Neural cell (in vitro differentiated cells): ENCODE measurements around the gene POM121.
"Not testable (repeated sequence)": the region's sequence is repeated elsewhere in the genome, so short reads cannot be mapped to it uniquely, and the experiment has no call there.

Experiments
- CTCF ChIP-seq: fragments of 450-650 bp; IDR thresholded peaks from 2 replicates; pipeline ENCODE4 v1.5.1; 2014; ENCODE audit warnings: antibody characterized with exemption, mild to moderate bottlenecking, moderate library complexity; ENCODE audit not compliant: poor library complexity, severe bottlenecking
- EP300 ChIP-seq: fragments of 450-650 bp; conservative IDR thresholded peaks from 2 replicates; pipeline ENCODE4 v1.6.1; 2014; ENCODE audit warnings: antibody characterized with exemption, mild to moderate bottlenecking, moderate library complexity; ENCODE audit not compliant: poor library complexity, severe bottlenecking
- EZH2 ChIP-seq: fragments of 200-600, 300-800 bp; shearing (Covaris generic), sonication (generic); IDR thresholded peaks from 2 replicates; pipeline ENCODE4 v1.6.1; 2014; ENCODE audit warnings: antibody characterized with exemption, low read length, borderline replicate concordance, mild to moderate bottlenecking; ENCODE audit not compliant: insufficient read depth, poor library complexity, severe bottlenecking
- POLR2AphosphoS5 ChIP-seq: IDR thresholded peaks from 2 replicates; pipeline ENCODE4 v1.6.1; 2012
- REST ChIP-seq: IDR thresholded peaks from 2 replicates; pipeline ENCODE4 v1.6.1; 2012; ENCODE audit warnings: borderline replicate concordance
- TAF1 ChIP-seq: IDR thresholded peaks from 2 replicates; pipeline ENCODE4 v1.6.1; 2012; ENCODE audit warnings: low read depth

GRCh38 chr7:72950432-72950831 is 25.5 kb downstream of the POM121 start:
- TF ChIP-seq EZH2, CTCF, EP300, POLR2AphosphoS5, TAF1, REST: not testable (repeated sequence)
